Natural killer cell (primary cell): Measurements from ENCODE around the gene SAMMSON. TPM values are rescaled to one million over a fixed set of nuclear protein-coding genes. Genes with fewer than 3 reads are reported as not detected.

Experiments
- ATAC-seq, 3 donors: fragments of 150-1000 bp in 2 of 3; fragments of 200-7000 bp in 1 of 3; cut with Tn5 transposase; 1 replicate in 1 of 3; 2 replicates in 2 of 3; pipeline ENCODE4 v1.10.0; 2021; ENCODE audit warnings: mild to moderate bottlenecking in 2 of 3, moderate library complexity in 2 of 3
- DNase-seq, 2 donors: peaks; one replicate each; pipeline versions ENCODE4 v3.0.0 to v3.0.0-alpha.2; 2013 to 2021; ENCODE audit warnings: mixed read lengths in 1 of 2
- H3K27ac ChIP-seq: one replicate; pipeline ENCODE4 v1.5.1; 2013; ENCODE audit warnings: mild to moderate bottlenecking, low read length
- H3K27me3 ChIP-seq: one replicate; pipeline ENCODE4 v1.6.1; 2013; ENCODE audit warnings: low read length; ENCODE audit not compliant: control insufficient read depth, insufficient read depth
- H3K36me3 ChIP-seq: one replicate; pipeline ENCODE4 v1.6.1; 2013; ENCODE audit warnings: low read length; ENCODE audit not compliant: control insufficient read depth, insufficient read depth
- H3K4me1 ChIP-seq: one replicate; pipeline ENCODE4 v1.6.1; 2013; ENCODE audit warnings: low read length; ENCODE audit not compliant: control insufficient read depth, insufficient read depth
- H3K4me3 ChIP-seq: one replicate; pipeline ENCODE4 v1.5.1; 2013; ENCODE audit warnings: low read length
- H3K9me3 ChIP-seq: one replicate; pipeline ENCODE4 v1.6.1; 2013; ENCODE audit warnings: low read length; ENCODE audit not compliant: control insufficient read depth, insufficient read depth
- H3K27ac Mint-ChIP-seq, 2 donors: one replicate each; pipeline ENCODE4 v1.8.0; 2022; ENCODE audit warnings: mild to moderate bottlenecking in 2 of 2, mixed read lengths in 2 of 2, moderate library complexity in 1 of 2
- H3K27me3 Mint-ChIP-seq, 2 donors: one replicate each; pipeline ENCODE4 v1.8.0; 2022; ENCODE audit warnings: low read depth in 2 of 2, mixed read lengths in 2 of 2
- H3K36me3 Mint-ChIP-seq: one replicate; pipeline ENCODE4 v1.8.0; 2022; ENCODE audit warnings: mixed read lengths
- H3K4me1 Mint-ChIP-seq, 2 donors: one replicate each; pipeline ENCODE4 v1.8.0; 2022; ENCODE audit warnings: mixed read lengths in 2 of 2
- H3K4me3 Mint-ChIP-seq: one replicate; pipeline ENCODE4 v1.8.0; 2022; ENCODE audit warnings: mild to moderate bottlenecking, moderate library complexity, mixed read lengths
- H3K9me3 Mint-ChIP-seq, 2 donors: one replicate each; pipeline ENCODE4 v1.8.0; 2022; ENCODE audit warnings: mixed read lengths in 2 of 2
- CTCF ChIP-seq: fragments of 200-600 bp; IDR thresholded peaks from one replicate; pipeline ENCODE4 v1.8.0; 2022; ENCODE audit warnings: antibody characterized with exemption
- WGBS: methylation state at CpG from one replicate; pipeline ENCODE4 v1.1.7; 2013; ENCODE audit warnings: missing lambda C conversion rate; ENCODE audit not compliant: insufficient coverage; 5-methylcytosine and 5-hydroxymethylcytosine counted together
- intact Hi-C: fragments of 100-400 bp; cut with micrococcal nuclease; formaldehyde crosslinking; loops from one replicate; pipeline ENCODE4 v1.14.2; 2022
- total RNA-seq, 4 donors: library from RNA; stranded (reverse); fragments of 120-200 nt in 1 of 4; gene quantifications; one replicate each; pipeline versions ENCODE4 v1.2.3 to v1.2.4, GENCODE V29; 2013 to 2022

Gene SAMMSON
- total RNA-seq, 3 donors from 2014 or later (not counting 1 experiment from before 2014, with no cell fraction given): not detected

GRCh38 chr3:69972672-69973071 lies 26.9 kb upstream of the SAMMSON start:
- intact Hi-C loops: no loop called here
- Mint-ChIP-seq H3K27me3 (no peaks in the 10 kb centered on the region), H3K27ac (no peak overlapping the region), H3K4me1 (no peaks in the 10 kb centered on the region), H3K9me3 (peaks cover 2 to 7% of the 10 kb centered on the region in 2 donors), H3K36me3 (no peaks in the 10 kb centered on the region), H3K4me3 (no peak overlapping the region)
- Histone ChIP-seq H3K4me3 (no peak overlapping the region), H3K36me3 (no peaks in the 10 kb centered on the region), H3K4me1 (no peaks in the 10 kb centered on the region), H3K9me3 (peaks cover 3% of the 10 kb centered on the region), H3K27me3 (no peaks in the 10 kb centered on the region), H3K27ac (no peak overlapping the region)
- WGBS: 100% methylated on average over 1 of the region's 4 CpGs
- DNase-seq: no peak
- no peak for ATAC-seq
- TF ChIP-seq CTCF: no peak

GRCh38 chr3:69976021-69976420 lies 23.5 kb upstream of the SAMMSON start:
- Histone ChIP-seq H3K27me3 (no peaks in the 10 kb centered on the region), H3K9me3 (peaks cover 13% of the 10 kb centered on the region), H3K4me1 (no peaks in the 10 kb centered on the region), H3K36me3 (no peaks in the 10 kb centered on the region), H3K27ac (no peak overlapping the region), H3K4me3 (no peak overlapping the region)
- Mint-ChIP-seq H3K36me3 (no peaks in the 10 kb centered on the region), H3K27me3 (no peaks in the 10 kb centered on the region), H3K9me3 (peaks cover 2 to 10% of the 10 kb centered on the region in 2 donors), H3K27ac (no peak overlapping the region), H3K4me3 (no peak overlapping the region), H3K4me1 (no peaks in the 10 kb centered on the region)
- ATAC-seq (no peak), DNase-seq (no peak)
- WGBS: 93% methylated on average over 1 of the region's 2 CpGs
- no peak for TF ChIP-seq CTCF
- intact Hi-C loops: no loop called here

GRCh38 chr3:69983546-69984265 lies 15.8 kb upstream of the SAMMSON start:
- H3K4me1 Mint-ChIP-seq: no peaks in the 10 kb centered on the region
- peak in 1 of 3 donors; percentile 39 for ATAC-seq

More at GRCh38 chr3:69983546-69984265, 15.8 kb upstream of the SAMMSON start:
- DNase-seq: no peak
- no peak overlapping the region for H3K4me3 Mint-ChIP-seq
- Histone ChIP-seq H3K36me3 (no peaks in the 10 kb centered on the region), H3K9me3 (peaks cover 7% of the 10 kb centered on the region), H3K27ac (no peak overlapping the region), H3K4me1 (no peaks in the 10 kb centered on the region), H3K4me3 (no peak overlapping the region), H3K27me3 (no peaks in the 10 kb centered on the region)
- TF ChIP-seq CTCF: no peak
- WGBS: 78% methylated on average over 4 of the region's 5 CpGs
- no peak overlapping the region for H3K27ac Mint-ChIP-seq
- peaks cover 4 to 6% of the 10 kb centered on the region in 2 donors for H3K9me3 Mint-ChIP-seq
- intact Hi-C loops: no loop called here
- peaks cover 0 to 3% of the 10 kb centered on the region in 2 donors for H3K27me3 Mint-ChIP-seq
- H3K36me3 Mint-ChIP-seq: no peaks in the 10 kb centered on the region
